ENCODE measurements around the gene SGPP2.

SGPP2 gene

GRCh38 chr2:222592176-222592575 is 167.8 kb downstream of the SGPP2 start:
- no peak for DNase-seq

- DNase-seq: no peak
These were observed 170.3 kb downstream of the SGPP2 start for GRCh38 chr2:222594679-222595078.

DNA sequence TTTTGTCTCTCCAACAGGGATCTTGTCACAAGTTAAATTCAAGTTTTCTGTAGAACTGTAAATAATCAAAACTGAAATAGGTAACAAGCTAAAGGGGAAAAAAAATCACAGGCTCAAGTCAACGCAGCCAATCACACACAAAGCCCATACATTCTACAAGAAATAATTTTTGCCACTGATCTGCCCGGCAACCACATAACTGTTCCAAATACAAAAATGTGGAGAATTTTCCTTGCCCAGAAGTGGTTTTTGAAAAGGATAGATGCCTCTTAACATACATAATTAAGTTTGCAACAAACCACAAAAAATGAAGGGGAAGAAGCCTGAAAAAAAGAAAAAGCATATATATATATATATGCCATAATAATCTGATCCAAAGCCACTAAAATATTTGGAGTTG is 171.2 kb downstream of the SGPP2 start:
- no peak for DNase-seq

GRCh38 chr2:222598611-222599010 is 174.3 kb downstream of the SGPP2 start:
- DNase-seq: no peak

DNA sequence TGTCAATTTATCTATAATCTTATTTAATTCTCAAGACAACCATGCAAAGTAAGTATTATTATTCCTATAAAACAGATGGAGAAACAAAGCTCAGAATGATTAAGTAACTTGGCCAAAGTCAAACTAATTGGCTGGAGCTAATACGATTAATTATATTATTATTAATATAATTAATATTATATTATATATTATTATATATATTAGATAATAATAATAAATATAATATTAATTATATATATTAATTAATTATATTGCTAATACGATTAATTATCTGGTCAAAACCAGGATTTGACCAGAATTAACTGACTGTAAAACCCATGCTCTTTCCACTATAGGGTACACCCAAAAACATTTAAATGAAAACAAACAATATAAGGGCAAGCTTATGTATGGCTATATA is 179.2 kb downstream of the SGPP2 start:
- no peak for DNase-seq

DNA sequence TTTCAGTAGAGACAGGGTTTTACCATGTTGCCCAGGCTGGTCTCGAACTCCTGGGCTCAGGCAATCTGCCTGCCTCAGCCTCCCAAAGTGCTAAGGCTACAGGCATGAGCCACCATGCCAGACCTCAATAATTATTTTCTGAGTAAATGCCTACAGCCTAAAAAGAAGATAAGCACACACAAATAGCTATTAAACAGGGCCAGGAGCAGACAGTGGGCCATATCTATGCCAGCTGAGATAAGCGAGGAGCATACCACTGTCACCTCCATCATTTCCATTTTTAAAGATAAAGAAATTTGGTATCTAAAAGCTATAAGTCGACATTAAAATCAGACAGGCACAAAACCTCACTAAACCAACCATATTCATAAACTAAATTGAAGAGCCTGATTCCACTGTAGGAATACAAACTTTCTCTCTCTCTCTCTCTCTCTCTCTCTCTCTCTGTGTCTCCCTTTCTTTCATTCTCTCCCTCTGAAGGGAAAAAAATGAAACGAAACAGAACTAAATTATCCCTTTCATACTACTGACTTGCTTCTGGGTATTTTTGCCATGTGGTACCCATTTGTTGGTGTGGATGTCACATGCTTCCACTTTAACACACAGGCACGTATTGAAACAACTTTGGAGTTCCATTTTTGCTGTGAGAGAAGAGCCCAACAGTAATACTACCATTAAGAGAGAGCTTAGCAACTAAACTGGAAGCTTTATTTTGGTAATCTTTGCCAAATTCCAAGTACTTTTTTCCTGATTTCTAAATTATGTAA is 180.6 kb downstream of the SGPP2 start:
- DNase-seq: no peak

DNA sequence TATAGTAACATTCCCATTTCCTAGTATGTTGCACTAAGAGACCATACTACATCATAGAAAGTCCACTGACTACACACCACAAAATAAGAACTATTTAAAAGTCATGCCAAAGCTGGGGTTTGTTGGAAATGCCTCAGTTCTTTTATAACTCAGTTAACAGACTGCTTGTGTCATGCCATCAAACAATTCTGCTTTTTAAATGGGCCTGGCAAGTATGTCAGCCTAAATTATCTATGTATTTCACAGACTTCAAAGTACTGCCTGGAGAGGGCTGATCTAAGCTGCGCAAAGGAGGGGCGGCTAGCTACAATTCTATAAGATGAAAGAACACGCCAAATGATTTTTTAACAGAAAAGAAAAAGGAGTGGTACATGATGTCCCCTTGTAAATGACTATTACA is 182.0 kb downstream of the SGPP2 start:
- no peak for DNase-seq

DNA sequence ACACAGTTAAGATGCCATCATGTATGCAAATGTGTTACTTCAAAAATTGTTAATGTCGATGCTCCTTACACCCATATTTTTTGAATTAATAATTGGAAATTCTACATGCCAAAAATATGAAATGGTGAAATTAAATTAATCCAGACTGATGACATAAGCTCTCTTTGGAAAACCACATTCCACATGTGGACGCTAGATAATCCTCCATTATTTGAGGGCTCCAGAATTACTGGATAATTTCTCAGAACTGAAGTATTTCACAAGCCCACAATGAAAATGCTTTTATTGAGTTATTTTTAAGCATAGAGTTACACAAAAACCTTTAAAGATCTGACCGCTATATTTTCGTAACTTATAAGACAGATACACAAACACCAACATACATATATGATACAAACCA is 183.7 kb downstream of the SGPP2 start:
- no peak for DNase-seq

GRCh38 chr2:222609381-222609780 is 185.0 kb downstream of the SGPP2 start:
- DNase-seq: no peak
